GM06990 (cell line): ENCODE measurements around the gene SYMPK.

Experiments
- DNase-seq: peaks from one replicate; pipeline ENCODE4 v3.0.0-alpha.2; 2011; ENCODE audit not compliant: insufficient read length; ENCODE audit errors: extremely low read depth
- H3K27me3 ChIP-seq: replicated peaks from 2 replicates; pipeline ENCODE4 v1.6.0; 2011; ENCODE audit warnings: low read length; ENCODE audit not compliant: control insufficient read depth, insufficient read depth
- H3K36me3 ChIP-seq: 2 replicates; pipeline ENCODE4 v1.5.1; 2011; ENCODE audit warnings: low read length; ENCODE audit not compliant: control insufficient read depth, insufficient read depth
- H3K4me3 ChIP-seq: replicated peaks from 2 replicates; pipeline ENCODE4 v1.5.1; 2011; ENCODE audit warnings: low read depth, mild to moderate bottlenecking, control low read depth, low read length
- TF ChIP-seq, protein P1 (sequence below): IDR thresholded peaks from 2 replicates; pipeline ENCODE4 v1.5.1; 2011; ENCODE audit warnings: low read length, control low read depth, mild to moderate bottlenecking, inconsistent platforms; ENCODE audit not compliant: insufficient read depth, poor library complexity, severe bottlenecking

Gene SYMPK

GRCh38 chr19:45768984-45769782, 93.8 kb downstream of the SYMPK start, which contains the start of gene SIX5:
Gene SIX5 (minus strand): TSS chr19:45769252. CDS start chr19:45768844, 408 bp downstream.
- peak; percentile 98 for DNase-seq
- H3K36me3 ChIP-seq: peaks cover 2% of the 10 kb centered on the region
- no peaks in the 10 kb centered on the region for H3K27me3 ChIP-seq
- H3K4me3 ChIP-seq: peak within 1 kb of the TSS; percentile 92
- TF ChIP-seq, protein P1, sequence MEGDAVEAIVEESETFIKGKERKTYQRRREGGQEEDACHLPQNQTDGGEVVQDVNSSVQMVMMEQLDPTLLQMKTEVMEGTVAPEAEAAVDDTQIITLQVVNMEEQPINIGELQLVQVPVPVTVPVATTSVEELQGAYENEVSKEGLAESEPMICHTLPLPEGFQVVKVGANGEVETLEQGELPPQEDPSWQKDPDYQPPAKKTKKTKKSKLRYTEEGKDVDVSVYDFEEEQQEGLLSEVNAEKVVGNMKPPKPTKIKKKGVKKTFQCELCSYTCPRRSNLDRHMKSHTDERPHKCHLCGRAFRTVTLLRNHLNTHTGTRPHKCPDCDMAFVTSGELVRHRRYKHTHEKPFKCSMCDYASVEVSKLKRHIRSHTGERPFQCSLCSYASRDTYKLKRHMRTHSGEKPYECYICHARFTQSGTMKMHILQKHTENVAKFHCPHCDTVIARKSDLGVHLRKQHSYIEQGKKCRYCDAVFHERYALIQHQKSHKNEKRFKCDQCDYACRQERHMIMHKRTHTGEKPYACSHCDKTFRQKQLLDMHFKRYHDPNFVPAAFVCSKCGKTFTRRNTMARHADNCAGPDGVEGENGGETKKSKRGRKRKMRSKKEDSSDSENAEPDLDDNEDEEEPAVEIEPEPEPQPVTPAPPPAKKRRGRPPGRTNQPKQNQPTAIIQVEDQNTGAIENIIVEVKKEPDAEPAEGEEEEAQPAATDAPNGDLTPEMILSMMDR: no peak

DNA sequence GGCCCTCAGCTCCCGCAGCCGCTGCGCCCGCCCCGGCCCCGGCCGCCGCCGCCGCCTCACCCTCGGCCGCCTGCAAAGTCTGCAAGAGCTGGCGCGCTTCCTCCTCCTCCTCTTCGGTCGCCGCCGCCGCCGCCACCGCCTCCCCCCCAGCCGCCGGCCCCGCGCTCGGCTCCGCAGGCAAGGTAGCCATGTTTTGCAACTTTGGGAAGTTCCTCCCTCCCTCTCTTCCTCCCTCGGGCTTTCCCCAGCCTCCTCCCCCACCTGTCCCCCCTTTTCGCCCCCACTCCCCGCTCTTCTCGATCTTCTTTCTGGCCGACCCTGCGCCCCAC, 94.3 kb downstream of the SYMPK start:
- Histone ChIP-seq H3K27me3 (no peaks in the 10 kb centered on the region), H3K36me3 (peaks cover 2% of the 10 kb centered on the region), H3K4me3 (peak overlapping the region; percentile 92)
- DNase-seq: no peak
- TF ChIP-seq, protein P1: no peak

GRCh38 chr19:45767881-45768654, 94.9 kb downstream of the SYMPK start:
- DNase-seq: peak; percentile 77
- H3K27me3 ChIP-seq: no peaks in the 10 kb centered on the region
- TF ChIP-seq, protein P1: no peak
- H3K36me3 ChIP-seq: peaks cover 2% of the 10 kb centered on the region
- peak overlapping the region; percentile 92 for H3K4me3 ChIP-seq

DNA sequence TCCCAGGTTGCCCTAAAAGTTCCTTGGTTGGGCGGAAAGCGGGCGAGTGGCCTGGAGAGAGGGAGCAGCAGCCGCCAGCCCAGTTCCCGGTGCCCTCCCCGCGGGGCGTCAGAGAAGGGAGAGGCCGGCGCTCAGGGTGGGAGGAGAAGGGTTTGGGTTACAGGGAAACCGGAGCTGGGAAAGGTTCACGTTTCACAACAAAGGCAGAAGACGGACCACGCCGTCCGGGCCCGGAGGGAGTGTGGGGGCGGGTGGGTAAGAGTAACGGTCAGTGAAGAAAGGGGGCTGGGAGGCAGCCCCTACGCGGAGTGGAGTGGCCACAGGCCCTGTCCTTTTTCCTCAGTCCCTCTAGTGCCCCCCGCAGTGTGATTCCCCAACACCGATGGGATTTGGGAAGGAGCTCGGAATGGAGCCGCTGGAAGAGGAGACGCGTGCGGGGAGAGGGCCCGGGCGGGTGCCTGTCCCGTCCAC, 95.5 kb downstream of the SYMPK start:
- Histone ChIP-seq H3K36me3 (peaks cover 2% of the 10 kb centered on the region), H3K27me3 (no peaks in the 10 kb centered on the region), H3K4me3 (peak overlapping the region; percentile 92)
- no peak for DNase-seq
- TF ChIP-seq, protein P1: no peak

DNA sequence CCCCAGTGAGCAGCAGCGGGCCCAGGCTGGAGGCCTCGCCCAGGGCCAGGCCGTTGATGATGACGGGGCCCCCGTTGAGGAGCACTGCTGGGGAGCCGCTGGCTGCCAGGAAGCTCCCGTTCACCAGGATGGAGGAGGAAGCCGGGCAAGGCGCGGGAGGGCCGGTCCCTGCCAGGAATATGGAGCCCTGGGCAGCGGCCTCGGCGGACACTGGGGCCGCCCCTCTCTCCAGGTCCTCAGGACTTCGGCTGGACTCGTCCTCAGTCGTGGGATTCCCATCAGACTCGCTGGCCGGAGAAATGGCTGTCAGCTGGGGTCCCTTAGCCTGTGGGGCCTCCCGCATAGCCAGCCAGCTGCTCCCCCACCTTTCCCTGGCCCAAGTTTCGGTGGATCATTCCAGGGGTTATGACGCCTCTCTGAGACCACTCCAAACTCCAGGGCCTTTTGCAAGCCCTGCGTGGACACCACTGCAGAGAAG, 96.0 kb downstream of the SYMPK start:
- no peak for DNase-seq
- Histone ChIP-seq H3K36me3 (peaks cover 2% of the 10 kb centered on the region), H3K27me3 (no peaks in the 10 kb centered on the region), H3K4me3 (peak overlapping the region; percentile 92)
- TF ChIP-seq, protein P1: no peak
